NCI-H128 (cell line): ENCODE data around the gene RASA3.

Source experiments
- DNase-seq: peaks from one replicate; lab custom pipeline; 2025; ENCODE audit not compliant: unreplicated experiment; lab: John Stamatoyannopoulos, UW

Gene RASA3

DNA sequence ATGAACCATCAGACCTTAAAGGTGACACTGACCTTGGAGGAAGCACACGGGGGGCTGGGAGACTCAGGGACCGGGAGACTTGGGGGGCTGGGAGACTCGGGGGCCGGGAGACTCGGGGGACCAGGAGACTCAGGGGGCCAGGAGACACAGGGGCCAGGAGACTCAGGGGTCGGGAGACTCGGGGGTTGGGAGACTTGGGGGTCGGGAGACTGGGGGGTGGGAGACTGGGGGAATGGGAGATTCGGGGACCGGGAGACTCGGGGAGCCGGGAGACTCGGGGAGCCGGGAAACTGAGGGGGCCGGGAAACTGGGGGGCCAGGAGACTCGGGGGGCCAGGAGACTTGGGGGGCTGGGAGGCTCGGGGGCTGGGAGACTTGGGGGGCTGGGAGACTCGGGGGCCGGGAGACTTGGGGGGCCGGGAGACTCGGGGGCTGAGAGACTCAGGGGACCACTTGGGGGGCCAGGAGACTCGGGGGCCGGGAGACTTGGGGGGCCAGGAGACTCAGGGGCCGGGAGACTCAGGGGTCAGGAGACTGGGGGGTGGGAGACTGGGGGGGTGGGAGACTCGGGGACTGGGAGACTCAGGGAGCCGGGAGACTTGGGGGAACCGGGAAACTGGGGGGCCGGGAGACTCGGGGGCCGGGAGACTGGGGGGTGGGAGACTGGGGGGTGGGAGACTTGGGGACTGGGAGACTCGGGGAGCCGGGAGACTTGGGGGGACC is 62.9 kb downstream of the RASA3 start:
- no peak for DNase-seq

DNA sequence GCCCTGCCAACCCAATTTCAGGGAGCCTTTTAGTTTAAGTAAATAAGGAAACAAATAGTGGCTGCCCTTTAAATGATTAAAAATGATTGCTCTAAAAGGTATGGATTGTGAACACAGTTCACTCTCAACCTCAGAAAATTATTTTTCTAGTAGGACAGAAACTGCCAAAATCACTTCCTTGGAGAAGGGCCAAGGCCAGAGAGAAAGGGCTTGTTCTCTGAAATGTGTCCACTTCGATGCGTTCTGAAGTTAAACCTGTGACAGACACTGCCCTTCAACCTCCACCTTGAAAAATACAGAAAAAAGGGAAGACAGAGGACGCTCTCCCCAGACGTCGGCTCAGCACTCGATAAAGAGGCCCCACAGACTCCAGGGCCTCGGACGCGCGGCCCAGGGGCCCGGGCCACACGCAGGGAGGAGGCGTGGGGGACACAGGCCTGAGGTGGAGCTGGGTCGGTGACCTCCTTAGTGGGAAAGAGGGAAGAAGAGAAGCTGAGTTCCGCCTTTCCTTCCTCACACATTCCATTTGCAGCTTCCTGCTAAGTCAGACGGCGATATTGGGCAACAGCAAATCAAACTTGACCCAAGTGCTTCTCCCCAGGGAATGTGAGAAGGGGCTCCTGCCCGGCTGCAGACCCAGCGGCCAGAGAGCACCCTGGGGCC is 63.6 kb downstream of the RASA3 start:
- DNase-seq: no peak

DNA sequence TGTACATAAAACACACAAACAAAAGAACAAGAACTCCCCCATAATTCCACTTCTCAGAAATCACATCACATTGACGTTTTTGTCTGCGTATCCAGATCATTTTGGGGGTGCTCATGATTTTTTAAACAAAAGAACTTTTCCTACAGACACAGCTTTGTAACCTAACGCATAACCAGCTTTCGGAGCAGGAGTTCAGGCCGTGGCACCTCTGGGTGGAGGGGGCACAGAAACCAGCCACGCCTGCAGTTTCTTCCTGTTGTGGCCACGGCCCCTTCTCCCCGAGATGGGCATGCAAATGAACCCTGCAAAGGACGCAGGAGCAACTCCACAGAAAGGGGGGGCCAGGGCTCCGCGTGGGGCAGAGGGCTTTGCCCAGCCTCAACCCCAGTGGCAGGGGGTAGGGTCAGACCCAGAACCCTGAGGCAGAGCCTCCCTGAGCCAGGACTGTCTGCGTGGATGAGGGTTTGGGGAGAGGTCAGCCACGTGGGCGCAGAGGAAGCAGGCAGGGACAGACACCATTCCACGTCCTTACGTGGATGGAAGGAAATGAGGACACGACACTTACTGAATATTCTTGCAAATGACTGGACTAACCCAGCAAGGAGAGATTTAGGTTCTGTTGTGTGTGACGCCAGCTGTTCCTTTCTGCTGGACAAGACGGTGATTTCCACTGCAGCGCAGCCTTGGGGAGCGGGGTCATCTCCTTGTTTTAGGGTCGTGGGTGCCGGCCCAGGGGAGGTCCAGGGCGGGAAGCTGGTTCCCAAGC is 64.4 kb downstream of the RASA3 start:
- no peak for DNase-seq

DNA sequence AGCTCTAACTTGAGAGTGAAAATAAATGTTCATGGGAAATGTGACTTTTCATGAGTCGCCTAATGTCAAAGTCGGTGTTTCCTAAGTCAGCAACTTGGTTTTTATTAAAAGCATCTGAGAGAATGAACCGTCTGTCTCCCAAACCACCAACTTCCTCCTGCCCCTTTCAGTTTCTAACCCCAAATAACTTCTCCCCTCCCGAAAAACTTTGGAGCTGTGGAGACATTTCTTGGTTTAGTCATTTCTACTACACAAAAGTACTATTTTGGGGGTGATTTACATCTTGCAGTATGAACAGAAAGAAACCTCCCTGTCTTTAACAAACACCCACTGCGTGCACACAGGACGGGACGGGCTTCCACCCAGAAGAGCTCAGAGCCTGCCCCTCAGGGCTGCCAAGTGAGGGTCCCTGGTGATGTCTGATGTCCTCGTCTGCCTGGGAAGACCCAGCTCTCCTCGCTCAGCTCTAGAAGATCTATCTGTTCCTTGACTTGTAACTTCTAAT is 65.0 kb downstream of the RASA3 start:
- no peak for DNase-seq

DNA sequence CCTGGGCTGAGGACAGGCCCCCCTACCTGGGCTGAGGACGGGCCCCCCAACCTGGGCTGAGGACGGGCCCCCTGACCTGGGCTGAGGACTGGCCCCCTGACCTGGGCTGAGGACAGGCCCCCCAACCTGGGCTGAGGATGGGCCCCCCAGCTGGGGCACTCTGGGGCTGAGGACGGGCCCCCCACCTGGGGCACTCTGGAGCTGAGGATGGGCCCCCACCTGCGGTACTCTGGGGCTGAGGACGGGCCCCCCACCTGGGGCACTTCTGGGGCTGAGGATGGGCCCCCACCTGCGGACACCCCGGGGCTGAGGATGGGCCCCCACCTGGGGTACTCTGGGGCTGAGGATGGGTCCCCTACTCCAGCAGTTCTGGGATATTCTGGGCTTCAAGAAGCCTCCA is 65.5 kb downstream of the RASA3 start:
- DNase-seq: no peak

DNA sequence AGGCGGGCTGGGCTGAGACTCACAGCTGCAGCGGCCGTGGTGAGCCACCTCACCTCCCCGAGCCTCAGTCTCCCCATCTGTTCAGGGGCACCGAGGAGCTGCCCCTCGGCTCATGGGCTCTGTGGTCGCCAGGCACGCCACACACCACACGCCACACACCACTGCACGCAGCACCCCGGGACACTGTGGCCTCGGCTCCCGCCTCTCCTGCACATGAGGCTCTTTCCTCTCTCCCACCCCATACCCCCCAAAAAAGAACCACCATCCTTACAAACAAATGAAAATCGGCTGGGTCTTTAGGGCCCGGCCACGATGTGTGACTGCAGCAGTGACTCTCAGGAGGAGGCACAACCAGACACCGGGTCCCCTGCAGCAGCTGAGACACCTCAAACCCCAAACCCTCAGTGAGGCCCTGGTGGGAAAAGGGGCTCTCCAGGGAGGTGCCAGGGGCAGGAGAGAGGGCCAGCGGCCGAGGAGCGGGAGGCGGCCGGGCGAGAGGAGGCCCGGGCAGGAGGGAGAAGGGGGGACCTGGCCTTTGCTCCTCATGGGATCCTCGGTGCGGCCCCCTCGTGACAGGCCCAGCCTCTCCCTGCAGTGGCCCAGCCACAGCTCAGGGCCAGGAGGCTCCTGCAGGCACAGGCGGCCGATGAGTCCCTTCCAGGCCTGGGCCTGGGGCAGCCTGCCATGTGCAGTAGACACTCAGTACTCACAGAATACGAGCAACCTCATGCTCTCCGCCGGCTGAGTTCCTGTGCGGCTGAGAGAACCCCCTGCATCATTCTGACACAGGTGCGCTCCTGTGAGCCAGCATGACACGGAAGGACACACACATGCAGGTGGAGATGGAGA is 66.3 kb downstream of the RASA3 start:
- no peak for DNase-seq

DNA sequence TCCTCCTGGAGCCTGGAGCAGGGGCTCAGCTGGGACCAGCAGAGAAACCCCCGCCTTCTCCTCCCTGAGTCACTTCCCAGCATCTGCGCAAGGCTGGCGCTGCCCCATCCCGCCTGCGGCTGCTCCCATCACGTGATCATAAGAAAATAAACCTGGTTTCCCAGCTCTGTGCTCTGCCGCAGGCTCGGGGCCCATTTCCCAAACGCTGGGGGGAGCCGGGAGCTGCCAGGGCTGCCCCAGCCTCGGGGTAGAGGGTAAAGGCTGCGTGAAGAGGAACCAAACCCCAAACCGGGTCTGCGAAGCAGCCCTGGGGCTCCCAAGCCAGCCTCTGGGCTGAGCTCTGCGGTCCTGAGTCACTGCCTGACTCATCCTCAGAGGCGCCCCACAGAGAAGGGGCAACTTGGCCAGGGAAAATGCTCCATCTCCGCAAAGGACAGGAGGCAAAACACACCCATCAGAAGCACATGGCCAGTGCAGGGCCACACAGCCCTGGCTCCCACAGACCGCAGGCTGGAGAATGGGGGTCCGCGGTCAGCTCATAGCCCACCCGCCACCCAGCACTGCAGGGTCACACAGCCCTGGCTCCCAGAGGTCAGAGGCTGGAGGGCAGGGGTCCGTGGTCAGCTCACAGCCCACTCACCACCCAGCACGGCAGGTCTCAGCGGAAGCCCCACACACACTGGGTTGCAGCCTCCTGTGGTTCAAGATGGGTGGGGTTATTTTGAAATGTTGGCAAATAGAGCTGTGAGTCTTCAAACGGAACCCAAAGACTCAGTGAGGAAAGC is 67.1 kb downstream of the RASA3 start:
- DNase-seq: no peak

DNA sequence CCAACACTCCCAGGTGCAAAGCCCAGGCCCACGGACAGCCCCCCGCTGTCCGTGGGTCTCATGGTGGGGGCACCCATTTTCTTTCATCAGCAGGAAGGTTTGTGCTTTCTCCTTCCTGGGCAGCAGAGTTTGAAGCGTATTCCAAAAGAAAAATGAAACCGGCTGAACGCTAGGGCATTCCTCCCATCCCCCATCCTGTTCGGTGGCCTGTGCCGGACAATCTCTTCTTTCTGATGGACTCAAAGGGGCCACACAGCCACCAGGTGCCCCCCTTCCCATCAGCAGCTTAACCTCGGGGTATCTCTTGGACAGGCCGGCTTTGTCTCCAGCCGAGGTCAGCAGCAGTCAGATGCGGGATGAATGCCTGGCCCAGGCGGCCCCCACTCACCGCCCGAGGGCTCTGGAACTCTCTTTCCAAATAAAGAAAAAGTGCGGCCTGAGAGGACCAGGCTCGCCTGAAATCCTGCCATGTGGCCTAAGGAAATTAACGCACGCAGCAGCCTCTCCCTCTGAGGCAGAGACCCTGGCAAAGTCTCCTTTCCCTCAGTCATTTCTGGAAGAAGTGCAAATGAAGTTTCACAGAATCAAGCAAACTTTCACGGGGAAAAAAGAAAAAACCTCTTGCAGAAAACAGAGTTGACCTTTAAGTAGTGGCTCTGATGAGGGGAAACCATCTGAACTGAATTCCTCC is 67.8 kb downstream of the RASA3 start:
- DNase-seq: no peak

DNA sequence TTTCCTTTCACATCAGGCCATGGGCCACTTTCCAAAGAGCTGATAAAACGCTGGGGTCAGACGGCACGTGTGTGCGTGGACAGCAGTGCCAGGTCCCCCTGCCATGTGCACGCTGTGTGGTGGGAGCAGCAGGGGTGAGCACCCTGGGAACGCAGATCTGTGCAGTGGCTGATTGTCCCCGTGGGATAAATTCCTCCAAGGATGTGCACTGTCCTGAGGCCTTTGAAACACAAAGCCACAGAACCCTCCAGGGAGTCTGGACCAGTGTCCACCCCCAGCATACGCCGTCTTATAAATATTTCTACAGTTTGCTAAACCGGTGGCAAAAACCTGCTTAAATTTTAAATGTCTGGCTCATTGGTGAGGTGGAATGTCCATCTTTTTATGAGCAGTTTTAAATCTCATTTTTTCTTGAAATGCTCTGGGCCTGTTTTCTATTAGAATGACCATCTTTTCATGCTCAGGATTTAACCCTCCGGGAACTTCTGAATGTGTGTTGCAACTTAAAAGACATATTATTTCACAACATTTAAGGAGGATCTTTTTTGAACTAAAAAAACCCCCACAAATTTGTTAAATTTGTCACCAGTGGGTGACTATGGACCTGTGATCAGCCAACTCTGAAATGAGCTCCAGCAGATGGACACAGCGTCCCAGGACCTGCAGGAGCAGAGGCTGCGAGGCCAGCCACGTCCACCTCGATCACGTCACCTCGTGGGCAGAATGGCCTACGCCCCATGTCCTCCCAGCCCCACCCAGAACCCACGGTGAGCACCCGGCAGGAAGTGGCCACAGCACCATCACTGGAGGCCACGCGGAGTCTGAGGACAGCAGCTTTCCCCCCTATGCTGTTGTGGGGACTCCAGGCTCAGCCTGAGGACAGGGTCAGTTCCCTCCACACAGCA is 68.6 kb downstream of the RASA3 start:
- no peak for DNase-seq

DNA sequence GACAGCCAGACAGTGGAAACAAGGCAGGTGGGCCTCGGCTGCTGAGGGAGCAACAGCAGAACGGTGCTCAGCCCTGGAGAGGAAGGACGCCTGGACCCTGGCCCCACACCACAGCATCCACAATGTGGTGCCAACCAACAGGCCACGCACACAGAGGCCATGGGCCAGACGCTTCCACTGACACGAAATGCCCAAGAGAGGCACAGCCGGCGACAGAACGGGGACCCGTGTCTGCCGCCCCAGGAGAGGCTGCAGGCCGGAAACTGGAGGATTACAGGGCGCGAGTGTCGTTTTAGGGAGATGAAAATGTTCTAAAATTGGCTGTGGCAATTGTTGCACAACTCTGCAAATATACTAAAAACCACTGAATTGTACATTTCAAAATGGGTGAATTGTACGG is 69.7 kb downstream of the RASA3 start:
- DNase-seq: no peak

DNA sequence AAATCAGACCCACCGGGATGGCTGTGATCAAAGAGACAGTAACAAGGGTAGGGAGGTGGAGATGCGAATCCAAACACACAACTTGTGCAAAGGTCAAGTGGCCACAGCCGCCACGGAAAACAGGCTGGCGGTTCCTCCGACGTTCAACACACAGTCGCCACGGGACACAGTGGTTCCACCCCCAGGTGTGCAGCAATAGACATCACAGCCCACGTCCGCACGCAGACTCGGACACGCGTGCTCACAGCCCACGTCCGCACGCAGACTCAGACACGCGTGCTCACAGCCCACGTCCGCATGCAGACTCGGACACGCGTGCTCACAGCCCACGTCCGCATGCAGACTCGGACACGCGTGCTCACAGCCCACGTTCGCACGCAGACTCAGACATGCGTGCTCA is 70.1 kb downstream of the RASA3 start:
- no peak for DNase-seq

DNA sequence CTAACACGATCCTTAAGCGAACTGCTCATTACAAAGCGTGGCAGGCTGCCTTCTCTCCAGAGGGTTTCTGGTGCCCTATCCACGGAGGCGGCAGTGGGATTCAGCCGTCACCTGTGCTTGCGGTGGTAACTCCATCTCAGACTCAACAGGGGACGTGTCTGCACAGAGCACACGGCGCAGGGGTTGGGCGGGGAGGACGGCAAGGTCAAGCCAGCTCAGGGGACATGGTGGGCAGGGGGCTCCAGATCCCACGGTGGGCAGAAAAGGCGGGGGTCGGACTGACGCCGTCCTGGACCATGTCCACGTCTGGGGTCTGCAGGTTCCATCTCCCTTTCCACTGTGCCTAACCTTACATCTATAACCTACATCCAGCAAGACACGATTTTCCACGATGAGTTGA is 70.7 kb downstream of the RASA3 start:
- DNase-seq: no peak

DNA sequence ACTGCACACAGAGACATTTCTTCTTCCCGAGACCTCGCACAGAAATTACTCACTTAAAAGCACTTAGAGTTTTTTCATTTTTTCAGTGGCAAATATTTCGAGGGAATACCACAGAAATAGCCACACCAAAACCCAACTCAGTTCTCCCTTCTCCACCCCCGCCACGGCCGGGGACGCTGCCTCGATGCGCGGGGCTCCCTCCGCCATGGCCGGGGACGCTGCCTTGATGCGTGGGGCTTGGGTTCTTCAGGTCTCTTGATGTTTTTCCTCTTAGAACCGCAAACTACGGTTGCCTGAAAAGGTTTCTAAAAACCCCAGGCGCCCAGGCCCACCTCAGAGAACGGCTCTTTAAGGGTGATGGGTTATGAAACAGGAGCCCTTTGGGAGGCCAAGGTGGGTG is 71.4 kb downstream of the RASA3 start:
- no peak for DNase-seq

DNA sequence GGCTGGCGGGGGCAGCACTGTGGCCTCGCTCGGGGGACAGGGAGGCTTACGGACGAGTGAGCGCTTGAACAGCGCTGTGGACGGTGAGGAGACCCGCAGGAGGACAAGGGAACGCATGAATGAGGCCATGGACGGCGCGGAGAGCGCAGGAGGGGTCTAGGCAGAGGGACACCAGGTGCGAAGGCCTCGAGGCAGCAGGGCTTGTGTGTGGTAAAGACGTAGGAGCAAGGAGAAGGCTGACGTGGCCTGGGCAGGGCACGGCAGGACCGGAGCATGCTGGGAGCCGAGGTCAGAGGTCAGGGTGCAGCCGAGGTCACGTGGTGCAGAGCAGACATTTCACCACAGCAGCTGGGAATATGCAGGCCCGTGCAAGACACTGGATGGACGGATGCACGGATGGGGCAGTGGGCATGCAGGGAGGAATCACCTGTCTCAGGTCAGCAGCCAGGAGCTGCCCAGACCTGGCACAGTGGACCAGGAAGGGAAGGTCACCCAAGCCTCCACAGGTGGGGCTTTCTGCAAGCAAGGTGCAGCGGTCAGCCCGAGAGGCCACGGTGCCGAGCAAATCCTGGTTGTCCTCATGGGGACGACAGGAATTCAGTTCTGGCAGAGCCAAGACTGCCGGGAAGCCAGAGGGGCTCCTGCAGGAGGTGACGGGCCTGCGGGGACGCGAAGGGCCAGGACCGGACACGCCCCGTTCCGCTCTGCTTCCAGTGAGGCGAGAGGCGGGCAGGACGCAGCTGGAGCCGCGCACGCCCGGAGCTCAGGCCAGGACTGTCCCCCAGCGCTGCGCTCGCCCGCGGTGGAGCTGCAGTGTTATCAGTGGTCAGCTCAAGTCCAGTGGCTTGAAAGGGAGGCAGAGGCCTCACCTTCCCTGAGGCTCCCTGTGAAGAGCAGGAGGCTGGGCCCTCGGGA is 72.2 kb downstream of the RASA3 start:
- no peak for DNase-seq

DNA sequence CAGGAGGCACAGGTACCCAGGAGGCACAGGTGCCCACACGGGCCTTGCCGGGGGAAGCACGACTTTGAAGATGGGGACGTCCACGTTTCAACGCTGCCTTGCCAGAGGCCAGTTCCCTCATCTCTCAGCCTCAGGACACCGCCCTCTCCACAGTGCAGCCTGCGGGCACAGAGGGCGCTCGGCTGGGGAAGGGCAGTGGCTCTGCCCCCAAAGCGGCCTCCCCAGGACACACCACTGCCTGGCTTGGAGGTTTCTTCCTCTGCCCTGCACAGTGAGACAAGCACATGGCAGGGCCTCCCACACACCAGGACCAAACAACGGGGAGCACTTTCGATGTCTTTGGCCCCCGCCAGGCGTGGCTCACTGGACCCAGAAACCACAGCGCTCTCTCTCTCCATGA is 73.0 kb downstream of the RASA3 start:
- no peak for DNase-seq

DNA sequence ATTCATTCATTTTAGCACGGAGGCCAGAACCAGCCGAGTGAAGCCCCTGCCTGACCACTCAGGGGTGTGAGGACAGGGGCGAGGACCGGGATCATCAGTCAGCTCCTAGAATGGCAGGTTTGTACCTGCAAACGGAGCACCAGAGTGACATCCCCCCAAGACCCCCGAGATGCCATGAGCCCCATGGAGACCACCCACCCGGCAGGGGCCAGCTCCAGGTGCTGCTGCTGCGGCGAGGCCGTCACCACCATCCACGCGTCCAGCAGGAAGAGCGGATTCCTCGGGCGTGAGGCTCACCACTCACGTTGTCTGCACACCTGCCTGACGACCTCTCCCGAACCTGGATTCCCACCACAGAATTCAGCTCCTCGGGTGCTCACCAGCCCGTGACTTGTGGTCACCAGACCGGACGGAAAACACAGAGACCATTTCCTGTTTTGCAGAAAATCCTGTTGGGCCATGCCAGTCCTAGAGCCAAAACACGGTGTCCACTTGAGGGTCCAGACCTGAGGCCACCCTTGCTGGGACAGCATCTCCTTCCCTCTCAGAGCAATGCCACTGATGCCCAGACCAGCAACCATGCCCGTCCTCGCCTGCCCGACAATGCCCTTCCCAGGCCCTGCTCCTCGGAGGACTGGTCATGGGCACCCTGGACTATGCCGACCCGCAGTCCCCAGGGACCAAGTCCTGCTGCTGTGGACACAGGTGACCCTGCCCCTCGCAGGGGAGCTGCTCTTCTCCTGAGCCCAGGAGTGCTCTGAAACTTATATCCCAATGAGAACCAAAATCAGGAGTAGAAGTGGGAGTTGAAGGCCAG is 74.2 kb downstream of the RASA3 start:
- no peak for DNase-seq
